Vagina (tissue), 2 donors: ENCODE data around the gene RAD9A. TPM values are rescaled to one million over a fixed set of nuclear protein-coding genes. Genes with fewer than 3 reads are reported as not detected.

Experiments used
- DNase-seq, 2 donors: peaks; one replicate each; pipeline ENCODE4 v3.0.0-alpha.2; 2017; ENCODE audit errors: extremely low spot score in 2 of 2
- H3K27ac ChIP-seq: fragments of 200-600 bp; sonication (generic); one replicate; pipeline ENCODE4 v1.5.1; 2019
- H3K27me3 ChIP-seq: fragments of 200-600 bp; sonication (generic); one replicate; pipeline ENCODE4 v1.5.1; 2019
- H3K36me3 ChIP-seq, 2 donors: fragments of 200-600 bp; sonication (generic); one replicate each; pipeline ENCODE4 v1.5.1; 2017 to 2019
- H3K4me1 ChIP-seq: fragments of 200-600 bp; sonication (generic); one replicate; pipeline ENCODE4 v1.5.1; 2019
- H3K4me3 ChIP-seq, 2 donors: fragments of 200-600 bp; sonication (generic); 1 replicate in 1 of 2; 2 replicates in 1 of 2; pipeline ENCODE4 v1.5.1; 2016 to 2019
- H3K9me3 ChIP-seq: fragments of 200-600 bp; sonication (generic); one replicate; pipeline ENCODE4 v1.5.1; 2019
- POLR2A ChIP-seq, 2 donors: fragments of 450-650 bp; IDR thresholded peaks; one replicate each; pipeline ENCODE4 v1.6.1; 2017; ENCODE audit warnings: antibody characterized with exemption in 2 of 2, mild to moderate bottlenecking in 2 of 2, moderate library complexity in 2 of 2
- POLR2AphosphoS5 ChIP-seq, 2 donors: sonication (generic); formaldehyde crosslinking; IDR thresholded peaks; one replicate each; pipeline ENCODE4 v1.9.0; 2017; ENCODE audit warnings: antibody characterized with exemption in 2 of 2, mild to moderate bottlenecking in 2 of 2, low read depth in 1 of 2; ENCODE audit not compliant: insufficient read depth in 1 of 2
- intact Hi-C: fragments of 100-400 bp; cut with DNase I; formaldehyde crosslinking; loops from one replicate; pipeline ENCODE4 v1.15.1; 2023
- total RNA-seq: library from RNA; depleted of rRNA; stranded (reverse); fragments of >200 nt; gene quantifications from one replicate; pipeline ENCODE4 v1.2.3, GENCODE V29; 2016
- TF ChIP-seq, protein P1 (sequence below), 3 experiments: fragments of 450-650 bp in 2 of 3; fragments of 200-600 bp in 1 of 3; sonication (generic) in 1 of 3; IDR thresholded peaks; one replicate each; pipeline ENCODE4 v1.5.1; 2017 to 2019; ENCODE audit warnings: antibody characterized with exemption in 3 of 3, mild to moderate bottlenecking in 2 of 3, moderate library complexity in 2 of 3

The RAD9A gene
- total RNA-seq, 1 donor from 2014 or later = 20.6 TPM

- no peak overlapping the region for H3K4me3 ChIP-seq
These were observed 40.3 kb upstream of the RAD9A start for GRCh38 chr11:67351275-67352005.

GRCh38 chr11:67352546-67353316, 39.1 kb upstream of the RAD9A start:
- H3K4me3 ChIP-seq = peak overlapping the region; percentile 55 to 70
- DNase-seq = no peak
- peak overlapping the region; percentile 99 for H3K27ac ChIP-seq
- peaks cover 76% of the 10 kb centered on the region for H3K4me1 ChIP-seq
- TF ChIP-seq, protein P1, sequence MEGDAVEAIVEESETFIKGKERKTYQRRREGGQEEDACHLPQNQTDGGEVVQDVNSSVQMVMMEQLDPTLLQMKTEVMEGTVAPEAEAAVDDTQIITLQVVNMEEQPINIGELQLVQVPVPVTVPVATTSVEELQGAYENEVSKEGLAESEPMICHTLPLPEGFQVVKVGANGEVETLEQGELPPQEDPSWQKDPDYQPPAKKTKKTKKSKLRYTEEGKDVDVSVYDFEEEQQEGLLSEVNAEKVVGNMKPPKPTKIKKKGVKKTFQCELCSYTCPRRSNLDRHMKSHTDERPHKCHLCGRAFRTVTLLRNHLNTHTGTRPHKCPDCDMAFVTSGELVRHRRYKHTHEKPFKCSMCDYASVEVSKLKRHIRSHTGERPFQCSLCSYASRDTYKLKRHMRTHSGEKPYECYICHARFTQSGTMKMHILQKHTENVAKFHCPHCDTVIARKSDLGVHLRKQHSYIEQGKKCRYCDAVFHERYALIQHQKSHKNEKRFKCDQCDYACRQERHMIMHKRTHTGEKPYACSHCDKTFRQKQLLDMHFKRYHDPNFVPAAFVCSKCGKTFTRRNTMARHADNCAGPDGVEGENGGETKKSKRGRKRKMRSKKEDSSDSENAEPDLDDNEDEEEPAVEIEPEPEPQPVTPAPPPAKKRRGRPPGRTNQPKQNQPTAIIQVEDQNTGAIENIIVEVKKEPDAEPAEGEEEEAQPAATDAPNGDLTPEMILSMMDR (IDR thresholded peaks at IDR 0.05) = no peak
- no peaks in the 10 kb centered on the region for H3K9me3 ChIP-seq
- H3K36me3 ChIP-seq = no peaks in the 10 kb centered on the region
- no peaks in the 10 kb centered on the region for H3K27me3 ChIP-seq
- intact Hi-C loops = loop anchor here (10.0 kb wide), 1 partner anchor 152 kb away; the partner anchor contains the start of genes CDK2AP2 and PITPNM1

More at GRCh38 chr11:67351275-67352005, 40.3 kb upstream of the RAD9A start:
- Histone ChIP-seq H3K9me3 (no peaks in the 10 kb centered on the region), H3K27me3 (no peaks in the 10 kb centered on the region), H3K4me1 (peaks cover 70% of the 10 kb centered on the region), H3K36me3 (no peaks in the 10 kb centered on the region), H3K27ac (peak overlapping the region; percentile 99)
- intact Hi-C loops = loop anchor here (10.0 kb wide), 1 partner anchor 153 kb away; the partner anchor contains the start of genes CDK2AP2 and PITPNM1
- no peak for DNase-seq
- peak in 1 of 2 donors; percentile 48 for TF ChIP-seq POLR2AphosphoS5 (IDR thresholded peaks at IDR 0.05; ENCODE audit: insufficient read depth in 1 of 2, low read depth in 1 of 2)
- TF ChIP-seq, protein P1 (IDR thresholded peaks at IDR 0.05) = peak; percentile 82 to 93 (median 90)
- TF ChIP-seq POLR2A (IDR thresholded peaks at IDR 0.05) = no peak

- TF ChIP-seq, protein P1 (IDR thresholded peaks at IDR 0.05) = no peak
- TF ChIP-seq POLR2AphosphoS5 (IDR thresholded peaks at IDR 0.05; ENCODE audit: insufficient read depth in 1 of 2, low read depth in 1 of 2) (peak; percentile 85 to 98), POLR2A (IDR thresholded peaks at IDR 0.05) (peak in 1 of 2 donors; percentile 91)
- Histone ChIP-seq H3K36me3 (no peaks in the 10 kb centered on the region), H3K27ac (peak within 1 kb of the TSS; percentile 99), H3K4me1 (peaks cover 83% of the 10 kb centered on the region), H3K27me3 (no peaks in the 10 kb centered on the region), H3K4me3 (peak within 1 kb of the TSS; percentile 55 to 70), H3K9me3 (no peaks in the 10 kb centered on the region)
- DNase-seq = peak in 1 of 2 donors; percentile 99
- intact Hi-C loops = loop anchor here (1.0 to 10.0 kb wide), 2 partner anchors 20 to 151 kb away; partner anchors contain the start of genes CDK2AP2, CLCF1 and PITPNM1
These were observed 38.3 kb upstream of the RAD9A start, which contains the start of gene POLD4 for GRCh38 chr11:67353317-67354074. POLD4 (minus strand) TSS chr11:67353546; CDS start chr11:67353399, 147 bp downstream.

GRCh38 chr11:67354075-67355022, 37.4 kb upstream of the RAD9A start:
- intact Hi-C loops = loop anchor here (1.0 to 10.0 kb wide), 2 partner anchors 19 to 150 kb away; partner anchors contain the start of genes CDK2AP2, CLCF1 and PITPNM1

More at GRCh38 chr11:67354075-67355022, 37.4 kb upstream of the RAD9A start:
- peak overlapping the region; percentile 55 to 70 for H3K4me3 ChIP-seq
- H3K36me3 ChIP-seq = no peaks in the 10 kb centered on the region
- peak; percentile 61 to 69 for TF ChIP-seq POLR2AphosphoS5 (IDR thresholded peaks at IDR 0.05; ENCODE audit: insufficient read depth in 1 of 2, low read depth in 1 of 2)
- TF ChIP-seq POLR2A (IDR thresholded peaks at IDR 0.05) = no peak
- peaks cover 80% of the 10 kb centered on the region for H3K4me1 ChIP-seq
- no peaks in the 10 kb centered on the region for H3K9me3 ChIP-seq
- H3K27ac ChIP-seq = peak overlapping the region; percentile 99
- no peaks in the 10 kb centered on the region for H3K27me3 ChIP-seq
- peak in 1 of 2 donors; percentile 98 for DNase-seq
